Nephron progenitor cell (in vitro differentiated cells): Measurements from ENCODE around the gene TBC1D22A.

Source experiments
- DNase-seq: peaks from one replicate; pipeline ENCODE4 v3.0.0; 2021
- H3K27ac Mint-ChIP-seq: 2 replicates; pipeline ENCODE4 v1.8.0; 2021; ENCODE audit warnings: mild to moderate bottlenecking, moderate library complexity, mixed read lengths
- H3K27me3 Mint-ChIP-seq: 2 replicates; pipeline ENCODE4 v1.8.0; 2021; ENCODE audit warnings: mild to moderate bottlenecking, low read depth, mixed read lengths; ENCODE audit not compliant: poor library complexity
- H3K36me3 Mint-ChIP-seq: 2 replicates; pipeline ENCODE4 v1.8.0; 2021; ENCODE audit warnings: low read depth, mixed read lengths
- H3K4me1 Mint-ChIP-seq: 2 replicates; pipeline ENCODE4 v1.8.0; 2021; ENCODE audit warnings: mixed read lengths
- H3K4me3 Mint-ChIP-seq: 2 replicates; pipeline ENCODE4 v1.8.0; 2021; ENCODE audit warnings: mild to moderate bottlenecking, moderate library complexity, mixed read lengths
- H3K9me3 Mint-ChIP-seq: 2 replicates; pipeline ENCODE4 v1.8.0; 2021; ENCODE audit warnings: mild to moderate bottlenecking, moderate library complexity, mixed read lengths
- TF ChIP-seq, protein P1 (sequence below): fragments of 200-600 bp; sonication (generic); IDR thresholded peaks from 2 replicates; pipeline ENCODE4 v1.5.0; 2021; ENCODE audit warnings: antibody characterized with exemption

TBC1D22A gene

DNA sequence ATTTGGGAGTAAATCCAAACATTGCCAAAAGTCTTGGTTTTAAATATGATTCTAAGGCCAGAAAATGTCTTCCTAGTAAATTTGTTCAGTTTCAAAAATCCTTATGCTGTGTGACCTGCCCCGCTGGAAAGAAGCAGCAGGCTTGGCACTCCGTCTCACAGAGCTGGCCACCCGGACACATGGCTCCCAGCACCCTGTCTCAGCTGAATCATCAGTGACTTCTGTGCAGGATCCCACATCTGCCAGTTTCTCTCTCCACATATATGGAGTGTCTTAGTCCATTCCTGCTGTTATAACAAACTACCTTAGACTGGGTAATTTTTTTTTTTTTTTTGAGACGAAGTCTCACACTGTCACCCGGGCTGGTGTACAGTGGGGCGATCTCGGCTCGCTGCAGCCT lies 356.7 kb downstream of the TBC1D22A start:
- Mint-ChIP-seq H3K27me3 (peaks cover 10% of the 10 kb centered on the region), H3K36me3 (no peaks in the 10 kb centered on the region), H3K27ac (no peak overlapping the region), H3K4me3 (no peak overlapping the region), H3K9me3 (no peaks in the 10 kb centered on the region), H3K4me1 (peaks cover 13% of the 10 kb centered on the region)
- DNase-seq: no peak
- TF ChIP-seq, protein P1, sequence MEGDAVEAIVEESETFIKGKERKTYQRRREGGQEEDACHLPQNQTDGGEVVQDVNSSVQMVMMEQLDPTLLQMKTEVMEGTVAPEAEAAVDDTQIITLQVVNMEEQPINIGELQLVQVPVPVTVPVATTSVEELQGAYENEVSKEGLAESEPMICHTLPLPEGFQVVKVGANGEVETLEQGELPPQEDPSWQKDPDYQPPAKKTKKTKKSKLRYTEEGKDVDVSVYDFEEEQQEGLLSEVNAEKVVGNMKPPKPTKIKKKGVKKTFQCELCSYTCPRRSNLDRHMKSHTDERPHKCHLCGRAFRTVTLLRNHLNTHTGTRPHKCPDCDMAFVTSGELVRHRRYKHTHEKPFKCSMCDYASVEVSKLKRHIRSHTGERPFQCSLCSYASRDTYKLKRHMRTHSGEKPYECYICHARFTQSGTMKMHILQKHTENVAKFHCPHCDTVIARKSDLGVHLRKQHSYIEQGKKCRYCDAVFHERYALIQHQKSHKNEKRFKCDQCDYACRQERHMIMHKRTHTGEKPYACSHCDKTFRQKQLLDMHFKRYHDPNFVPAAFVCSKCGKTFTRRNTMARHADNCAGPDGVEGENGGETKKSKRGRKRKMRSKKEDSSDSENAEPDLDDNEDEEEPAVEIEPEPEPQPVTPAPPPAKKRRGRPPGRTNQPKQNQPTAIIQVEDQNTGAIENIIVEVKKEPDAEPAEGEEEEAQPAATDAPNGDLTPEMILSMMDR: no peak

DNA sequence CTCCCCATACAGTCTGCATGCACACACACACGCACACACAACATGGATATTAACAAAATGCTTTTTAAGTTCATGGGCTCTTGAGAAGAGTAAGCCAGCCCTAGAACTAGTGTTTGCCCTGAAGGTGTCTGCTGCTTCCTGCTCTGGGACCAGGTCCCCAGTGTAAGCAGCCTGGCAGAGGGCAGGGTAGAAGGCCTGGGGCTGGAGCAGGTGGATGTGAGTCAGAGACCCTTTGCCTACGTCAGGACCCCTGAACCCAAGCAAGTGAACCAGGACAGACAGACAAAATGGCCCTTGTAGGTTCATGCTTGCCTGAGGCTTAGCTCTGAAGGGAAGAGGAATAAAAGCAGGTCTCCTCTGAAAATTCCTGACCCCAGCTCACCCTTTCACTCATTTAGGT lies 357.9 kb downstream of the TBC1D22A start:
- DNase-seq: no peak
- Mint-ChIP-seq H3K27me3 (peaks cover 10% of the 10 kb centered on the region), H3K9me3 (no peaks in the 10 kb centered on the region), H3K4me3 (no peak overlapping the region), H3K27ac (no peak overlapping the region), H3K4me1 (peaks cover 14% of the 10 kb centered on the region), H3K36me3 (no peaks in the 10 kb centered on the region)
- TF ChIP-seq, protein P1: no peak

DNA sequence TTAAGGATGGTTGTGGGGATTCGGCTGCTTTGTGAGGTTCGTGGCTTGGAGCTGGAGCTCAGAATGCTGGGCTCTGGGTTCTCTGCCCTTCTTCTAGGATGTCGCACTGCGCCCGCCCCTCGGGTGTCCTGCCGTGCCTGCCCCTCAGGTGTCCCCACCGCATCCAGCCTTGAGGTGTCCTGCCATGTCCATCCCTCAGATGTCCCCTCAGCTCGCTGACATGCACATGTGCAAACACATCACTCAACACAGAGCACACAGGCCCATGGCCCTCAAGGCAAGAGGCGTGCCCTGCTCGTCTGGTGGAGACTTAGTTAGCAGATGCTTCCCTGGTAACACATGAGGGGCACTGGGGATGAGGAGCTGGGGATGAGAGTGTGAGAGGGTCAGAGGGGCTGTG lies 359.3 kb downstream of the TBC1D22A start:
- TF ChIP-seq, protein P1: no peak
- H3K4me3 Mint-ChIP-seq: no peak overlapping the region
- H3K27me3 Mint-ChIP-seq: peaks cover 10% of the 10 kb centered on the region
- DNase-seq: no peak
- no peaks in the 10 kb centered on the region for H3K36me3 Mint-ChIP-seq
- H3K9me3 Mint-ChIP-seq: no peaks in the 10 kb centered on the region
- peaks cover 21% of the 10 kb centered on the region for H3K4me1 Mint-ChIP-seq
- H3K27ac Mint-ChIP-seq: no peak overlapping the region

DNA sequence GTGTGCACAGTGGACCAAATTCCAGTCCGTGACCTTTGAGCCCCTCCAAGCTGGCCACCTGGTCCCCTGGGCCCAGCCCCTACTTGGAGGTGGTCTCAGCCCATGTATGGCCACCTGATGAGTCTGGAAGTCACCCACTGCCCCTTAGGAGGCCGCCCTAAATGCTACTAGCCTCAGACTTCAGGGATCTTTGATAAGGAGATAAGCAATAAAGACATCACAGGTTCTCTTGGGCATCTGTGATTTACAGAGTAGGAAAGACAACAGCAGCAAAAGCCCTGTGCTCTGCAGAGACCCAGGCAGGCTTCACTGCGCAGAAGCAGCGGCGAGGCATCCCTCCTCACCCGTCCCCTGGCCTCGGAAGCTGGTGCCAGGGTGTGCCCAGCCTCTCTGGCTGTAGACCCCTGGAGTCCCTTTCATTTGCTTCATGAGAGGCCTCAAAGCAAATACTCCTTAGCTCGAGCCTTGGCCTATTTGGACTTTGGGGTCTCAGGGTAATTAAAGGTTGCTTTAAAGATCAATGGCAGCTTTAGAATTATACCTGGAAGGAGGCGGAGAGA lies 360.1 kb downstream of the TBC1D22A start:
- Mint-ChIP-seq H3K4me1 (peaks cover 23% of the 10 kb centered on the region), H3K4me3 (no peak overlapping the region), H3K9me3 (no peaks in the 10 kb centered on the region), H3K36me3 (no peaks in the 10 kb centered on the region), H3K27ac (peak overlapping the region; percentile 46), H3K27me3 (peaks cover 10% of the 10 kb centered on the region)
- DNase-seq: no peak
- TF ChIP-seq, protein P1: no peak

DNA sequence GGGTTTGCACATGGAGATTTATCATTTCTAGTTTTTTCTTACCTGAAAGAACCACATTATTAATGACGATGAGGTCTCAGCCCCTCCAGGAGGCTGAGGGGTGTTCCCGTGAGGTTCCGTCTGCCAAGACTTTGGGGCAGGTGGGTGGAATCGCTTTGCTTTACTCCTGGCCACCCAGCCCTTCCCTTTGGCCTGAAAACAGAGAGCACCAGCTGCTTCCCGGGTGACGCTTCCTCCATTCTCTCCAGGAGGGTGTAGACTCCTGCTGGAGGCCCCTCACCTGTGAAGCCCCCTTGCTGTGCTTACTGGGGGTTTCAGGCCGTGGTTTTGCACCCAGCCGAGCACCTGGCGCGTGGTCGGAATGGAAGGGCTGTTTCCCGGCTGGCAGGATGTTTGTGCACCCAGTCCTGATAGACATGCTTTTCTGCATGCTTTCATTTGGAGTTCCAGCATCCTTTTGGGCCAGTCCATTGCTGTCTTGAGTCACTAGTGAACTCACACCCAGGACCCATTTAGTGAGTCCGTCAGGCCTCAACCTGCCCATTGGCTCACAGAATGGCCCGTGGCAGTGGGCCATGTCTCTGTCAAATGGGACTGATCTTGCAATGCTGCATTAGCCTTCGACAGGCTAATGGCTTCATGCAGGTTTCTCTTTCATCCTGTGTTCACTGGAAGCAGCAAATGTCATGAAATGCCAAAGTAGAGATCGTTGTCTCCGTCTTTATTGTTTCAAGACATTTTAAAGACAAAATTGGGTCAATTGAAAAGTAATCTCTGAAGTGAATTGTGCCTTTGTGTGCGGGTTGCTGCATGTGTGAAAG lies 360.8 kb downstream of the TBC1D22A start:
- peaks cover 23% of the 10 kb centered on the region for H3K4me1 Mint-ChIP-seq
- no peak for DNase-seq
- peaks cover 10% of the 10 kb centered on the region for H3K27me3 Mint-ChIP-seq
- no peak overlapping the region for H3K4me3 Mint-ChIP-seq
- TF ChIP-seq, protein P1: no peak
- no peaks in the 10 kb centered on the region for H3K36me3 Mint-ChIP-seq
- H3K27ac Mint-ChIP-seq: peak overlapping the region; percentile 83
- H3K9me3 Mint-ChIP-seq: no peaks in the 10 kb centered on the region
